ENCODE measurements around the gene RNF25. TPM values are rescaled to one million over a fixed set of nuclear protein-coding genes. Genes with fewer than 3 reads are reported as not detected.

RNF25 gene
- total and polyA plus RNA-seq, 4 donors, result 15.5 to 34.4 (median 20.0) TPM

DNA sequence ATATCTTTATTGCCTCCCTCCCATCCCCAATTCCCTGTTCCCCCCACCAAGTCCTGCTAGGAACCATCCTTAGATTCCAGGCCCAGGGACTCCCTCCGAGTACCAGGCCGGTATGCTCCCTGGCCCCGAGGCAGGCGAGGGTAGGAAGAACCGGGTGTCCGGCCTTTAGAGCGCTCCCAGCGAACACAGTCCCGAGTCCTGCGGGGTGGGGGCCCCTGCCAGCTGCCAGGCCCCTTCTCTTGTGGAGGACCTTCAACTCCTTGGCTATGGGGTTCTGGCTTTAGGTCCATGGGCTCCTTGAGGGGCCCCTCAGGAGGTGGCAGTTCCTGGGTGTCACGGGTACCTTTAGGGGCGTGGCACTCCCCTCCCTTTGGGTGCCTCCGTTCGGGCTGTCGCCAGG is 7.9 kb downstream of the RNF25 start:
- H3K4me1 ChIP-seq (ENCODE audit: control insufficient read depth in 5 of 5, insufficient read depth in 5 of 5, low read length in 5 of 5), result peaks cover 0 to 11% (median 5%) of the 10 kb centered on the region in 5 donors
- ATAC-seq (ENCODE audit: insufficient read depth, low FRiP score) (no peak), DNase-seq (no peak)
- 93 to 94% methylated on average over 15 of the region's 15 CpGs for WGBS, 2 donors
- H3K36me3 ChIP-seq (ENCODE audit: control insufficient read depth in 4 of 4, insufficient read depth in 4 of 4, low read length in 4 of 4), result peaks cover 37 to 53% (median 44%) of the 10 kb centered on the region in 4 donors
- H3K4me3 ChIP-seq, result no peak overlapping the region
- TF ChIP-seq, protein P1, sequence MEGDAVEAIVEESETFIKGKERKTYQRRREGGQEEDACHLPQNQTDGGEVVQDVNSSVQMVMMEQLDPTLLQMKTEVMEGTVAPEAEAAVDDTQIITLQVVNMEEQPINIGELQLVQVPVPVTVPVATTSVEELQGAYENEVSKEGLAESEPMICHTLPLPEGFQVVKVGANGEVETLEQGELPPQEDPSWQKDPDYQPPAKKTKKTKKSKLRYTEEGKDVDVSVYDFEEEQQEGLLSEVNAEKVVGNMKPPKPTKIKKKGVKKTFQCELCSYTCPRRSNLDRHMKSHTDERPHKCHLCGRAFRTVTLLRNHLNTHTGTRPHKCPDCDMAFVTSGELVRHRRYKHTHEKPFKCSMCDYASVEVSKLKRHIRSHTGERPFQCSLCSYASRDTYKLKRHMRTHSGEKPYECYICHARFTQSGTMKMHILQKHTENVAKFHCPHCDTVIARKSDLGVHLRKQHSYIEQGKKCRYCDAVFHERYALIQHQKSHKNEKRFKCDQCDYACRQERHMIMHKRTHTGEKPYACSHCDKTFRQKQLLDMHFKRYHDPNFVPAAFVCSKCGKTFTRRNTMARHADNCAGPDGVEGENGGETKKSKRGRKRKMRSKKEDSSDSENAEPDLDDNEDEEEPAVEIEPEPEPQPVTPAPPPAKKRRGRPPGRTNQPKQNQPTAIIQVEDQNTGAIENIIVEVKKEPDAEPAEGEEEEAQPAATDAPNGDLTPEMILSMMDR (IDR thresholded peaks at IDR 0.05; ENCODE audit: control extremely low read depth, extremely low read depth), result no peak
- H3K9me3 ChIP-seq (ENCODE audit: control insufficient read depth in 4 of 4, insufficient read depth in 3 of 4, low read length in 3 of 4), result no peaks in the 10 kb centered on the region
- no peak overlapping the region for H3K9ac ChIP-seq (ENCODE audit: insufficient read depth in 1 of 2, low read length in 2 of 2)
- H3K27me3 ChIP-seq (ENCODE audit: control insufficient read depth in 3 of 3, insufficient read depth in 3 of 3, low read length in 2 of 3), result no peaks in the 10 kb centered on the region
- H3K27ac ChIP-seq (ENCODE audit: low read depth in 1 of 2, low read length in 1 of 2), result no peak overlapping the region

DNA sequence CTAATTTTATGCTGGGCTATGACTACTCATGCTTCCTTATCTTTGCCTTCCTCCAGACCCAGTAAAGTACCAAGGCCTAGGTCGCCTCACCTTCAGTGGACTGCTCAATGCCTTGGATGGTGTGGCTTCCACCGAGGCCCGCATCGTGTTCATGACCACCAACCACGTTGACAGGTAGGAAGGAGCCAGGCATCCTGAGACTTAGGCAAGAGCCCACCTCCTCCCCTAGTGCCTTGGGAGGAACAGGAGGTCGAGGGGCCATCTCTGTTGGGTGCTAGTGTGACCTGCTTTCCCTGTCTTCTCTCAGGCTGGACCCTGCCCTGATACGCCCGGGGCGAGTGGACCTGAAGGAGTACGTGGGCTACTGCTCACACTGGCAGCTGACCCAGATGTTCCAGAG is 9.0 kb downstream of the RNF25 start:
- H3K9ac ChIP-seq (ENCODE audit: insufficient read depth in 1 of 2, low read length in 2 of 2), result no peak overlapping the region
- WGBS, 2 donors, result 92 to 95% methylated on average over 10 of the region's 10 CpGs
- no peak for DNase-seq
- H3K36me3 ChIP-seq (ENCODE audit: control insufficient read depth in 4 of 4, insufficient read depth in 4 of 4, low read length in 4 of 4), result peaks cover 30 to 48% (median 38%) of the 10 kb centered on the region in 4 donors
- H3K4me1 ChIP-seq (ENCODE audit: control insufficient read depth in 5 of 5, insufficient read depth in 5 of 5, low read length in 5 of 5), result peaks cover 0 to 18% (median 5%) of the 10 kb centered on the region in 5 donors
- no peak overlapping the region for H3K4me3 ChIP-seq
- H3K9me3 ChIP-seq (ENCODE audit: control insufficient read depth in 4 of 4, insufficient read depth in 3 of 4, low read length in 3 of 4), result no peaks in the 10 kb centered on the region
- H3K27ac ChIP-seq (ENCODE audit: low read depth in 1 of 2, low read length in 1 of 2), result no peak overlapping the region
- H3K27me3 ChIP-seq (ENCODE audit: control insufficient read depth in 3 of 3, insufficient read depth in 3 of 3, low read length in 2 of 3), result no peaks in the 10 kb centered on the region
- no peak for ATAC-seq (ENCODE audit: insufficient read depth, low FRiP score)
- TF ChIP-seq, protein P1 (IDR thresholded peaks at IDR 0.05; ENCODE audit: control extremely low read depth, extremely low read depth), result no peak

DNA sequence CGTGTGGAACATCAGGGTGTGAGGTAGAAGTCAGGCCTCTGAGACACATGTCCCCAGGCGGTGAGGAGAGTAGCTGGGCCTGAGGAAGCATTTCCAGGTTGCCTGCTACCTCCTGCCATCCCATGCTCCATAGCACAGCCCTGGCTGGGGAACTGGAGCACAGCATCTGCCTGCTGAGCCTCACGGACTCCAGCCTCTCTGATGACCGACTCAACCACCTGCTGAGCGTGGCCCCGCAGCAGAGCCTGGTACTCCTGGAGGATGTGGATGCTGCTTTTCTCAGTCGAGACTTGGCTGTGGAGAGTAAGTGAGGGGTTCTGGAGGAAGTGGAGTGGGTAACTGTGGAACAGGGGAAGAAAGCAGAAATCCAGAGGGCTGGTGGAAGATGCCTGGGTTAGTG is 9.4 kb downstream of the RNF25 start:
- Histone ChIP-seq H3K36me3 (ENCODE audit: control insufficient read depth in 4 of 4, insufficient read depth in 4 of 4, low read length in 4 of 4) (peaks cover 30 to 44% (median 37%) of the 10 kb centered on the region in 4 donors), H3K27ac (ENCODE audit: low read depth in 1 of 2, low read length in 1 of 2) (no peak overlapping the region), H3K9ac (ENCODE audit: insufficient read depth in 1 of 2, low read length in 2 of 2) (no peak overlapping the region), H3K27me3 (ENCODE audit: control insufficient read depth in 3 of 3, insufficient read depth in 3 of 3, low read length in 2 of 3) (no peaks in the 10 kb centered on the region), H3K9me3 (ENCODE audit: control insufficient read depth in 4 of 4, insufficient read depth in 3 of 4, low read length in 3 of 4) (no peaks in the 10 kb centered on the region), H3K4me1 (ENCODE audit: control insufficient read depth in 5 of 5, insufficient read depth in 5 of 5, low read length in 5 of 5) (peaks cover 0 to 18% (median 5%) of the 10 kb centered on the region in 5 donors), H3K4me3 (no peak overlapping the region)
- no peak for DNase-seq
- TF ChIP-seq, protein P1 (IDR thresholded peaks at IDR 0.05; ENCODE audit: control extremely low read depth, extremely low read depth), result no peak
- WGBS, 2 donors, result 86 to 92% methylated on average over 7 of the region's 7 CpGs
- no peak for ATAC-seq (ENCODE audit: insufficient read depth, low FRiP score)

DNA sequence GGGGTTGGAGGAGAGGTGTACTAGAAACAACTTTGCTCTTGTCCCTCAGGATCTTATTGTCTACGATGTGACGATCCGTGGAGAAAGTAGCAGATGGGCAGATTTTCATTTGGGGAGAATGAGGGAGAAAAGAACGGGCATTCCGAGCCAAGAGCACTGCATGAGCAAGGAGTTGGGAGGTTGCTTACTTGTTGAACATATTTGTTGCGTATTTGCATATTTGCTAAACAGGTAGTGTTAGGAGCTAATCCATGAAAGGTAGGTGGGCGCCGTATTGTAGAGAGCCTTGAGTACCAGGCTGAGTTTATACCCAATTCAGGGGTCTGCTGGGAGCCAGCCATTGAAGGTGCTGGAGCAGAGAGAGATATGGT is 11.8 kb downstream of the RNF25 start:
- no peak for DNase-seq
- TF ChIP-seq, protein P1 (IDR thresholded peaks at IDR 0.05; ENCODE audit: control extremely low read depth, extremely low read depth), result no peak

More for the DNA sequence above, 11.8 kb downstream of the RNF25 start:
- Histone ChIP-seq H3K9ac (ENCODE audit: insufficient read depth in 1 of 2, low read length in 2 of 2) (peak overlapping the region in 1 of 2 donors; percentile 49), H3K27ac (ENCODE audit: low read depth in 1 of 2, low read length in 1 of 2) (peak overlapping the region in 1 of 2 donors; percentile 68), H3K9me3 (ENCODE audit: control insufficient read depth in 4 of 4, insufficient read depth in 3 of 4, low read length in 3 of 4) (peaks cover 0 to 2% (median 0%) of the 10 kb centered on the region in 4 donors), H3K27me3 (ENCODE audit: control insufficient read depth in 3 of 3, insufficient read depth in 3 of 3, low read length in 2 of 3) (no peaks in the 10 kb centered on the region), H3K4me3 (peak overlapping the region; percentile 78), H3K4me1 (ENCODE audit: control insufficient read depth in 5 of 5, insufficient read depth in 5 of 5, low read length in 5 of 5) (peaks cover 0 to 18% (median 5%) of the 10 kb centered on the region in 5 donors), H3K36me3 (ENCODE audit: control insufficient read depth in 4 of 4, insufficient read depth in 4 of 4, low read length in 4 of 4) (peaks cover 25 to 40% (median 34%) of the 10 kb centered on the region in 4 donors)
- no peak for ATAC-seq (ENCODE audit: insufficient read depth, low FRiP score)
- 12 to 21% methylated on average over 8 of the region's 8 CpGs for WGBS, 2 donors
